ENCODE data around the gene FARP1. TPM values are rescaled to one million over a fixed set of nuclear protein-coding genes. Genes with fewer than 3 reads are reported as not detected.

FARP1 gene
- total RNA-seq, 2 donors from 2014 or later, result 89.5 to 93.6 TPM

- Histone ChIP-seq H3K27ac (no peak overlapping the region), H3K4me1 (peaks cover 11% of the 10 kb centered on the region), H3K9me3 (no peaks in the 10 kb centered on the region), H3K36me3 (replicated peaks in 1 of 2; ENCODE audit: insufficient read depth in 1 of 2, low read depth in 2 of 2) (no peaks in the 10 kb centered on the region), H3K27me3 (no peaks in the 10 kb centered on the region), H3K4me3 (no peak overlapping the region)
- no peak for ATAC-seq
- TF ChIP-seq, protein P1, sequence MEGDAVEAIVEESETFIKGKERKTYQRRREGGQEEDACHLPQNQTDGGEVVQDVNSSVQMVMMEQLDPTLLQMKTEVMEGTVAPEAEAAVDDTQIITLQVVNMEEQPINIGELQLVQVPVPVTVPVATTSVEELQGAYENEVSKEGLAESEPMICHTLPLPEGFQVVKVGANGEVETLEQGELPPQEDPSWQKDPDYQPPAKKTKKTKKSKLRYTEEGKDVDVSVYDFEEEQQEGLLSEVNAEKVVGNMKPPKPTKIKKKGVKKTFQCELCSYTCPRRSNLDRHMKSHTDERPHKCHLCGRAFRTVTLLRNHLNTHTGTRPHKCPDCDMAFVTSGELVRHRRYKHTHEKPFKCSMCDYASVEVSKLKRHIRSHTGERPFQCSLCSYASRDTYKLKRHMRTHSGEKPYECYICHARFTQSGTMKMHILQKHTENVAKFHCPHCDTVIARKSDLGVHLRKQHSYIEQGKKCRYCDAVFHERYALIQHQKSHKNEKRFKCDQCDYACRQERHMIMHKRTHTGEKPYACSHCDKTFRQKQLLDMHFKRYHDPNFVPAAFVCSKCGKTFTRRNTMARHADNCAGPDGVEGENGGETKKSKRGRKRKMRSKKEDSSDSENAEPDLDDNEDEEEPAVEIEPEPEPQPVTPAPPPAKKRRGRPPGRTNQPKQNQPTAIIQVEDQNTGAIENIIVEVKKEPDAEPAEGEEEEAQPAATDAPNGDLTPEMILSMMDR (IDR thresholded peaks at IDR 0.05), result no peak
- TF ChIP-seq POLR2A (IDR thresholded peaks at IDR 0.05), result no peak
- intact Hi-C loops (cut with DNase I), result no loop called here
- DNase-seq, result peak in 2 of 4 donors; percentile 18 to 34
- 51 to 61% methylated on average over 6 to 10 of the region's 10 CpGs for WGBS, 2 donors
Measured at GRCh38 chr13:98111168-98112098, 31.5 kb upstream of the FARP1 start.

DNA sequence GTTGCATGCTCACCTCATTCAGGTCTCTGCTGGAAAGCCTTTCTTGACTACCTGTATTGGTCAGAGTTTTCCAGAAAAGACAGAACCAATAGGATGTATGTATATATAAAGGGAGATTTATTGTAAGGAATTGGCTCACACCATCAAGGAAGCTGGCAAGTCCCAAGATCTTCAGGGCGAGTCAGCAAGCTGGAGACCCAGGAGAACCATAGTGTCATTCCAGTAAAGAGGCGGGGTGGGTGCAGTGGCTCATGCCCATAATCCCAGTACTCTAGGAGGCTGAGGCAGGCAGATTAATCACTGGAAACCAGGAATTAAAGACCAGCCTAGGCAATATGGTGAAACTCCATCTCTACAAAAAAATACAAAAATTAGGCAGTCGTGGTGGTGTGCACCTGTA, 30.4 kb upstream of the FARP1 start:
- WGBS, 2 donors, result 91 to 98% methylated on average over 3 of the region's 3 CpGs
- TF ChIP-seq, protein P1 (IDR thresholded peaks at IDR 0.05), result no peak
- no peak for TF ChIP-seq POLR2A (IDR thresholded peaks at IDR 0.05)
- peaks cover 11% of the 10 kb centered on the region for H3K4me1 ChIP-seq
- no peak for ATAC-seq
- no peak for DNase-seq
- no peaks in the 10 kb centered on the region for H3K27me3 ChIP-seq
- no peaks in the 10 kb centered on the region for H3K9me3 ChIP-seq
- intact Hi-C loops (cut with DNase I), result no loop called here
- H3K27ac ChIP-seq, result no peak overlapping the region
- H3K36me3 ChIP-seq (replicated peaks in 1 of 2; ENCODE audit: insufficient read depth in 1 of 2, low read depth in 2 of 2), result no peaks in the 10 kb centered on the region
- H3K4me3 ChIP-seq, result no peak overlapping the region

DNA sequence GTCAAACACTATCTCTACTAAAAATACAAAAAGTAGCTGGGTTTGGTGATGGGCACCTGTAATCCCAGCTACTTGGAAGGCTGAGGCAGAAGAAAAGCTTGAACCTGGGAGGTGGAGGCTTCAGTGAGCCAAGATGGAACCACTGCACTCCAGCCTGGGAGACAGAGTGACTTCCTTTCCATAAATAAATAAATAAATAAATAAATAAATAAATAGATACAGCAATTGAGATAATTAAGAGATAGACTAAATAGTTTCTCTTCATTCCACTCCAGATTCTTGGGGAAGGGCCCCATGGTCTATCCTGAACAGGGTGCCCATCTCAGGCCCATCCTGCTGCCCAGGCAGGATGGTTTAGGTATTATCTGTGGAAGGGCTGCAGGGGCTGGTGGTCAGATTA, 24.0 kb upstream of the FARP1 start:
- ATAC-seq (no peak), DNase-seq (no peak)
- TF ChIP-seq POLR2A (IDR thresholded peaks at IDR 0.05), result no peak
- TF ChIP-seq, protein P1 (IDR thresholded peaks at IDR 0.05), result no peak
- intact Hi-C loops (cut with DNase I), result no loop called here
- H3K27ac ChIP-seq, result no peak overlapping the region
- H3K4me3 ChIP-seq, result no peak overlapping the region
- H3K27me3 ChIP-seq, result no peaks in the 10 kb centered on the region
- no peaks in the 10 kb centered on the region for H3K36me3 ChIP-seq (replicated peaks in 1 of 2; ENCODE audit: insufficient read depth in 1 of 2, low read depth in 2 of 2)
- no peaks in the 10 kb centered on the region for H3K9me3 ChIP-seq
- no peaks in the 10 kb centered on the region for H3K4me1 ChIP-seq

DNA sequence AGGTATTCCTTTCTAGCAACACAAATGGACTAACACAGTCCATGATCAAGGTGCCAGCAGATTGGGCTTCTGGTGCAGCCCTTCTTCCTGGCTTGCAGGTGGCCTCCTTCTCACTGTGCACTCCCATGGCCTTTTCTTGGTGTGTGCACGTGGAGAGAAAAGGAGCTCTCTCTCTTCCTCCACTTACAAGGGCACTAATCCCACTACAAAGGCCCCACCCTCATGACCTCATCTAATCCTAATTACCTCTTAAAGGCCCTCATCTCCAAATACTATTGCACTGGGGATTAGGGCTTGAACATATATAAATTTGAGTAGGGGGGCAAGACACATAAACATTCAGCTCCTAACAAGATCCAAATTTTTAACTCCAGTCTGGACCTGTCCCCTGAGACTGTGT, 19.7 kb upstream of the FARP1 start:
- Histone ChIP-seq H3K27me3 (no peaks in the 10 kb centered on the region), H3K27ac (no peak overlapping the region), H3K4me3 (no peak overlapping the region), H3K9me3 (no peaks in the 10 kb centered on the region), H3K4me1 (no peaks in the 10 kb centered on the region), H3K36me3 (replicated peaks in 1 of 2; ENCODE audit: insufficient read depth in 1 of 2, low read depth in 2 of 2) (no peaks in the 10 kb centered on the region)
- WGBS, 2 donors, result 93 to 100% methylated on average over 1 of the region's 1 CpG
- DNase-seq (no peak), ATAC-seq (no peak)
- TF ChIP-seq, protein P1 (IDR thresholded peaks at IDR 0.05), result no peak
- no peak for TF ChIP-seq POLR2A (IDR thresholded peaks at IDR 0.05)
- intact Hi-C loops (cut with DNase I), result no loop called here

Measured in body of pancreas (tissue), 4 donors.